ENCODE measurements around the gene HES5.

The HES5 gene

DNA sequence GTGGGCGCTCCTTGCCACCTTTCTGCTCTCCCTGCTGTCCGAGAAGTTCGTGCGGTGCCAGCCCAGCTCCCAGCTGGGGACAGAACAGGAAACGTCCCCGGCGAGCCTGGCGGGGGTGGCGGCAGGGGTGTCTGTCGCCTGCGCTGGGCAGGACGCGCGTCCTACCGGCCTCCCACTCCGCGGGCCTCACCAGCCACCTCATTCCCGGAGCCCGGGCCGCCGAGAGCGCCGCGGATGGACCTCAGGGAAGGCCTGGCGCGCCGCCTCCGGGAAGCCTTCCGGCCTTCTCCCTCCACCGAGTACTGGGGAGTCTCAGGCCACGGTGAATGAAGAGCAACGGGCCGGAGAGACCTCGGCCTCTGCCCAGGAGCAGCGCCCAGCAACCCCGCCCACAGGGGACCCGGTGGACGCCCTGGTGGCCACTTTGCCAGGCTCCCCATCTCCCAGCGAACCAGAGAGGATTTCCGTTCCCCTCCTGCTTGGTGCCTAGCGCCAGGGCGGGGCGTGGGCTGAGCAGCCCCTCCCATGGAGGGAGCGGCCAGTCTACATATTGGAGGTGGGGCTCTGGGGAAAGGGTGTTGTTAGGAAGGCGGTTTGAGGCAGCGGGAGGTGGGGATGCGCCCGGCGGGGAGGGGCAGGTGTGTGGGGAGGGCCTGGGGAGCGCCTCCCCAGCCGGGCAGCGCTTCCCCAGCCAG, 16.6 kb upstream of the HES5 start:
- DNase-seq, result peak; percentile 81

DNA sequence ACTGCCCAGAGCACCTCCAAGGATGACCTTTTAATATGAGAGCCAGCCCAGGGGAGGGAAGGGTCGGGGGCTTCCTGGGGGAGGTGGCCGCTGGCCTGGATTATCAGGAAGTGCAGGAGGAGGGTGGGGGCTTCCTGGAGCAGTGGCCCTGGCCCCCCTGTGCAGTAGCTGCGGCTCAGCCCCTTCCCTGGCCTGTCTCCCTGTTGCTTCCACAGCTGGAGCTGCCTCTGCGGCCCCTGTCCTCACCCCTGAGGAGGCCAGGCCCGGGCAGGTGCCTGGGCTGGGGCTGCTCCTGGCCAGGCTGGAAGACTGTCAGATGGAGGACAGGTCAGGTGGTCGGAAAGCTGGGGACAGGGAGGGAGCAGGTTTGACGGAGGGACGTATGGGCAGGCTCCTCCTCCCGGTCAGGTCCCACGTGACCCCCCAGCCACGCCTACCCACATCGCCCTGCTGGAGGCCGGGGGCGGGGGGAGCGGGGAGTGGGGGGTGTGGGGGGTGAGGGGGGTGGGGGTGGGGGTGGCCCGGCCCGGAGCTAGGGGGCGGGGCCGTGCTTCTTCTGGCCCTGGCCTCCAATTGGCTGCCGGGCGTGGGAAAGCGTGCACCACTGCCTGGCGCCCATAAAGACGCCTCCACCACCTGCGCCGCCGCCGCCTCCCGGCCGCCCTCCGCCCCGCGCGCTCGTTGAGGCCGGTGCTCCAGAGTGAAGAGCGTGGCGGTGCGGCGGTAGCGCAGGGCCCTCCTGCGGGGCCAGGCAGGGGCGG, 15.9 kb upstream of the HES5 start:
- peak; percentile 84 for DNase-seq

DNA sequence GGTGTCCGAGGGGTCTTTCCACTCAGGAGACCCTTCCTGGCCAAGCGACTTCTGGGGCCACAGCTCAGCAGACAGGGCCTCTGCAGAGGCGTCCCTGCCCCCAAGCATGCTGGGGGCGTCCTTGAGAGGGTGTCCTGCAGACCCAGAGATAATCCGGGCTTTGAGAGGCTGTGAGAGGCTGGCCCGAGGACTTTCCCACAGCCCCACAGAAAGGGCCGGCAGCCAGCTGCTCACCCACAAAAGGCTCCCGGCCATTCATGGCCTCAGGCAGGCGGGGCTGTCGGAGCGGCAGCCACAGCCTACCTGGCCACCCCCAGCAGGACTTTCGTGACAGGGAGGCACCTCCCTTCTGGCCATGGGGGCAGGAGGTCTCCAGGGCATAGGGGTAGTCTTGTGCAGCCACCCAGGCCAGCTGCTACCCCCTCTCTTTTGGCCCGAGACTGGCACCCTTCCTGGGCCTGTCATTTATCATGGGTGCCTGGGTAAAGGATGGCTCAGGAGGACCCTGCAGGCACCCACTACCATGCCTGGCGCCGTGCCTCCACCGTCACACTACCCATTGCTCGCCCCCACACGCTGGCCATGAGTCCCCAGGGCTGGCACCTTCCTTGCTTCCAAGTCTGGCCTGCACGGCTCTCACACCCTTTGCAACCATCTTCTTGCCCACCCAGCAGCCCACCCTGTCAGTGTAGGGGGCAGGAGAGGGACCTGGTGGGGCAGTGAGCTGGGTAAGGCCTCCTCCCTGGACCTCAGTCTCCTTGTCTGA, 15.0 kb upstream of the HES5 start:
- DNase-seq, result peak; percentile 75

DNA sequence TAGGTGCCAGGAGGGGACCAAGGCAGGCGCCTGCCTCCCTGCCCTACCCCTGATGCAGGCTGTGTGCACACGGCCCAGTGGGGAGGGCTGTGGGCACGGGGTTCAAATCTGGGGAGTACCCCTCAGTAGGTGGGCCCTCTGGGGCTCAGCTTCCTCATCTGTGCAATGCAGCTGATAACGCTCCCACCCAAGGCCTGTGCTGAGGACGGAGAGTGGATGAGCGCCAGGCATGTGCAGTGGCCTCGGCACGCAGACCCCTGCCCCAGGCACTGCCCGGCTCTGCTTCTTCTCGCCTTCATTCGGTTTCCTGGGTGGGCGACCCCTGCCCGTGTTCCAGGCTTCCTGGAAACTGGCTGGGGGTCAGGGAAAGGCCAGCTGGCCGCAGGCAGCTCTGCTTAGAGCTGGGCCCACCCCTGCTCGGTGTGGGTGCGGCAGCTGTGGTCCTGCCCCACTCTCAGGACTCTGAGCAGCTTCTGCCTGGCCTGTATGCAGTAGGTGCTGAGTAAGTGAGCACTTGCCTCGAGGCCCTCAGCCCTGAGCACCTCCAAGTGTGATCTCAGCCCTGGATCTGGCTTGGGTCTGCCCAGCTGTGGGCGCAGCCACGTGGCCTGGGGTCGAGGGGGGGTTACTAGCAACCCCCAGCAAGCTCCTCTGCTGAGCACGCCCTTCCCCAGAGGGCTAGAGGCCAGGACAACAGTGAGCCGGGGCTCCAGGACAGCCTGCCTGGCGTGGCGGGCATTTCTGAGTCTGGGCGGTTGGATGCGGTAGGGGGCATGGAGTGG, 14.2 kb upstream of the HES5 start:
- peak; percentile 79 for DNase-seq

DNA sequence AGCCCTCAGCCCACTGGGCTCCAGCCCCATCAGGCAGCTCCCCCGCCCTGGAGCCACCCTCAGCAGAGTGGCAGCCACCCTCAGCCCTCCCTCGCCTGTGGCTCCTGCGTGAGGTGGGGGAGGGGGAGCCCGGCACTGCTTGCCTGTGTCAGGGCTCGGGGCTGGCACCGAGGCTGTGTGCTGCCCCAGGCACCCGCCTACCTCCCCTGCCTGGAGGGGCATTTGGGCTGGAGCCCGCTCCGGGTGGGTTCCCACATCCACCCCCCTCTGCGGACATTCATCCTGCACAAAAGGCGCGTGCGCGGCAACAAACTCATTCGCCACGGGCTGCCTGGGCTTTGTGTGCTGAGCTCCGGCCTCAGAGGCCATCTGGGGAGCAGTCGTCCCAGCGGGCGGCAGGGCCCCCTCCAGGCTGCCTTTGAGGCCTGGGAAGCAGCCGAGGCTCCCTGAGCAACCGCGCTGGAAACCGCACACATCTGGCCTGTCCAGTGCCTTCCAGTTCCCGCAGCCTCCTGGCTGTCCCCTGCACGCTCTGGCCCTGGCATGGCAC, 13.6 kb upstream of the HES5 start:
- DNase-seq, result peak; percentile 88

DNA sequence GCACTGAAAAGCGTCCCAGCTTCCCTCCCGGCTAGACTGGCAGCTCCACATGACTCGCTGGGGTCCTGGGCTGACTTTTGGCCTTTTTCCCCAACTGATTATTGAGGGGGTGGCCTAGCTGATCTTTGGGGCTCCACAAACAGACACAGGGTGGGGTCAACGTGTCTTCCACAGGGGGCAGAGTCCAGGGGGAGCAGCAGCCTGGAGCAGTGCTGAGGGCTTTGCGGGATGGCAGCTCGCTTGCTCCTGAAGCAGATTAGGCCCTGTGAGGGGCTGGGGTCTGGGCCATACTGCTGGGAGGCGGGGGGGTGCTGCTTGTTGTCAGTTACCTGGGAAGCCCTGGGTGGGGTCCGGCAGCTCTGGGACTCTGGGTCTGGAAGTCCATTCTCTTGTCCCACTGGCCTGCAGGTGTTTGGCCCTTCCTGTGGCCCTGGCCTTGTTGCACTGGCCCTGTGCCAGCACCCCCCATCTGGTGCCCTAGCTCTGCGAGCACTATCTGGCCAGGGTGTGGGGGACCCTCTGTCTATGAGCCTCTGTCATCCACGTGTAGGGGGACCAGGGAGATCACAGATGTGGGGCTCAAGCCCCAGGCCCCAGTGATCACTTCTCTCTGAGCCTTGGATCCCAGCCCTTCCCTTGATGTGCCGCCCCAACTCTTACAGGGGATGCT, 12.3 kb upstream of the HES5 start:
- no peak for DNase-seq

DNA sequence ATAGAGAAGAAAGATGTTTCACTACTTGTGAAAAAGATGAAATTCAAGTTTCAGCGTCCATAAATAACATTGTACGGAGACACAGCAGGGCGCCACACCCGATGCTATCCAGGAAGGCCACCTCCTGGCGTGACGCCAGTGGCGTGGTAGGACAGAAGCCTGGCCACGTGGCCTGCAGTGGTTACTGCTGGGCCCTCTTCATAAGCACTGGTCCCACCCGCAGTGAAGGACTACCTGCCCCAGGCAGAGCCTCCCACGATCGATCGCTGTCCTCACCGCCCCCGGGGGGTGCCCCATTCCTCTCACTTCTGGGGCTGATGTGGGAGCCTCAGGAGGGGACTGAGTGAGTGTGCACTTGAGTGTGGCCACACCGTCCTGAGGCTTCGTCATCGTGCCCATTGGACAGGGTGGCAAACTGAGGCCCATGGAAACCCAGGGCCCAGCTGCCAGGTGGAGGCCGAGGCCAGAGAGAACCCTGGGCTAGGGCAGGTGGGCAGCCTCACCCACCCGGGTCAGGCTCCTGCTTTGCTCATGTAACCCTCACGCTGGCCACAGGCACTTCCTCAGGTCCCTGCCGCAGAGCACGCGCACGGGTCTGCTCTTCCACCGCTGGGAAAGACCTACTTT, 11.7 kb upstream of the HES5 start:
- peak; percentile 44 for DNase-seq

DNA sequence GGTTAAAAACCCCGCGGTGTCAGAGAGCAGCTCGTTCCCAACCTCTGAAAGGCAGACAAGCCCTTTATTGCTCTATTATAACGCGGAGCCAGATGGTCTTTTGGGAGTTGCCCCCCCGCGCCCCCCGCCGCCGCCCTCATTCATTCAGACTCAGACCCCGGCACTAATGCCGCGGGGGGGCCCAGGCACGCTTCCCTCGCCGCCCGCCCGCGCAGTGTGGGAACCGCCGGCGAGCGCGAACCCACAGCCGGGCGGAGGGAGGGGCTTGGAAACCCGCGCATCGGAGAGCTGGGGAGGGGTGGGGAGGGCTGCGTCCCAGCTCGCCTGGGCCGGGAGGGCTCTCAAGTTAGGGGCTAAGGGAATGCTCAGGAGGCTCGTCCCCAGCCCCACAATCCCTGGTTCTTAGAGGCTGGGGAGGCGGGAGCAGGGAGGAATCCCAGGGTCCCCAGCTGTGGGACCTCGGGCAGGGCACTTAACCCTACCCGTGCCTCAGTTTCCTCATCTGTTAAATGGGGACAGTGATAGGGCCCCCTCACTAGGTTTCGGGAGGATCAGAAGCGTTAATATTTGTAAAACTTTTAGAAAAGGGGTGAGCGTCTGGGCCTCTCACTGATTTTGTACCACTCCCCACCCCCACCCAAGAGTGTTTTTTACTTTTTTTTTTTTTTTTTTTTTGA, 10.9 kb upstream of the HES5 start:
- DNase-seq, result peak; percentile 76

DNA sequence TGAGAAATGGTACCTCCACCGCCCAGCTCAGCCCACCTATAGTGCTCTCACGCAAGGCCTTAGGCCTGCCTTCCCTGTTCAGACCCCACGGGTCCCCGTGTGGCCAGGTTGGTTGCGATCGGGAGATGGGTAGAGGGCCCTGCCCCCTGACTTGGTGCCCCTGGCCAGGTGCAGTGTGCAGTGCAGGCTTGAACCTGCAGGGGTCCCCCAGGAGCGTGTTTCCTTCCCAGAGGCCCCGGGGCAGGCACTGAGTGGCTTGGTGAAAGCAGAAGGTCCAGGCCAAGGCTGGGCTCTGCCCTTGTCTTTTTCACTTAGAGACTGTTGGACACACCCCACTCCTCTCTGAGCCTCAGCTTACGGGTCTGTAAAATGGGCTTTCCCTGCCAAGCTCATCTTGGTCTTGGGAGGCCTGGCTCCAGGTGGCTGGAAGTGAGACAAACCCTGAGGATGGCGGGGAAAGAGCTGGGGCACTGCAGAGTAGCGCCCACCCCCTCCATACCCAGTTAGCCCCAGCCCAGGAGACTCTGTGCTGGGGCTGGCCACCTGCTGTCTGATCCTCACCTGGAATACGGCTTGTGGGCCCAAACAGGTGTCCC, 9.3 kb upstream of the HES5 start:
- DNase-seq, result peak; percentile 33

DNA sequence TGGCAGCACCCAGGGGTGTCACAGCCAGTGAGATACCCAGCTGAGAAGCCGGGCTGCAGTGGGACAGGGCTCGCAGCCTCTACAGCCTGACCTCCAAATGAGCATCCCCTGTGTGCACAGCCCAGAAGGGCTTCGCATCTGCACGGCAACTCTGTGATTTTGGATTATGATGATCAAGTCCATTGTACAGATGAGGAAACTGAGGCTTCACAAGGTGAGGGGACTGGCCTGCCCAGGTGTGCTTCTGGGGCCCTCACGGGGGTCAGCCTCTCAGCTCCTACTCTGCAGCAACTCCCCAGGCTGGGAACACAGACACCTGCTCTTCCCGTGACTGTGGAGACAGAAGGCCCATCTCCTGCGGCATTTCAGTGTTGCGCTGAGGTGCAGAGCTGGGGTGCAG, 8.8 kb upstream of the HES5 start:
- peak; percentile 3 for DNase-seq

DNA sequence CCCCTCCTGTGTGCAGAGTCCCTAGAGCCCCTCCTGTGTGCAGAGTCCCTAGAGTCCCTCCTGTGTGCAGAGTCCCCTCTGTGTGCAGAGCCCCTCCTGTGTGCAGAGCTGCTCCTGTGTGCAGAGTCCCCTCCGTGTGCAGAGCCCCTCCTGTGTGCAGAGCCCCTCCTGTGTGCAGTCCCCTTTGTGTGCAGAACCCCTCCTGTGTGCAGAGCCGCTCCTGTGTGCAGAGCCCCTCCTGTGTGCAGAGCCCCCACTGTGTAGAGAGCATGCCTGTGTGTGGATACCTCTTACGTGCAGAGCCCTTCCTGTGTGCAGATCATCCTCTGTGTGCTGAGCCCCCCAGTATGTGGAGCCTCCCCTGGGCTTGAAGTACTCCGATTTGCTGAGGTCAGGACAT, 8.3 kb upstream of the HES5 start:
- no peak for DNase-seq

DNA sequence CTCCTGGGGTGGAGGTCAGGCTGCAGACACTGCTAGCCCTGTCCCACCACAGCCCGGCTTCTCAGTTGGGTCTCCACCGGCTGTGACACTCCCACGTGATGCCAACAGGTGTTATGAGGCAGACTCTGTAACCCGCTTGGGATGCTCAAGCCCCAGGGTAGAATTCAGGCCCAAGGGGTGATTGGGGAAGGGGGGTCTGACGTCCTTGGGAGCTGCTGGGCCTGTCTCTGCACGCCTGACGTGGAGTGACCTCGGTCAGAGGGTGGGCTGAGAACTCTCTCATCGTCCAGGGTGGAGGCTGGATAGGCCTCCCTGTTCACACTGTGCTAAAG, 7.7 kb upstream of the HES5 start:
- no peak for DNase-seq

DNA sequence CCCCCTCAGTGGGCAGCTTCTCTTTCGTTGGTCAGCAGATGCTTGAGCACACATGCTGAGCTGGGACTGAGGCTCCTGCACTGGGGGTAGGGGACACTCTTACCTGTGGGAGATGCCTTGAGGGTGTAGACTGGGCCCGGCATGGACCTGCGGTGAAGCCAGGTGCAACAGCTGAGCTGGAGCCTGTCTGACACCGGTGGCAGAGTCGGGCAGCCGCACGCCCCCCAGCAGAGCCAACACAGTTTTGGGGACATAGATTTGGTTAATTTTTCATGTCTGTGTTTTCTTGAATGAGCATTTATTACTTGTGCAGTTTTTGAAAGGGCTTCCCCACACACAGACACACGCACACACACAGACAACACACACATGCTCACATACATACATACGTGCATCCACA, 5.9 kb upstream of the HES5 start:
- DNase-seq, result peak; percentile 43

DNA sequence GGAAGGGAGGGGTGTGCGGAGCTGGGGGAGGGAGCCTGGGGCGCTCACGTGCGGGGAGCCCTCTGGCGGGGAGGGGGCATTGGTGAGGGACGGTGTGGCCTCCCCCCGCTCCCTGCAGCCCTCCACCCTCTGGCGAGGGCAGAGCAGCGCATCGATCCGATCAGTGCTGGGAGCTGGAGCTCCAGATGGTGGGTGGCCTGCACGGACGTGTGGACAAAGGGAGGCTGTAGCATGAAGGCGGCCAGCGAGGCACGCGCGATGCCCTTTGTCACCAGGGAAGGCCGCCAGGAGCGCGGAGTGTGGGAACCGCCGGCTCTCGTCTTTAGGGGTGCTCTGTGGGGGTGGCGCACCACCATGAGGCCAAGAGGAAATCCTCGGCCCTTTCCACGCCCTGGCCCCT, 5.4 kb upstream of the HES5 start:
- DNase-seq, result peak; percentile 81

DNA sequence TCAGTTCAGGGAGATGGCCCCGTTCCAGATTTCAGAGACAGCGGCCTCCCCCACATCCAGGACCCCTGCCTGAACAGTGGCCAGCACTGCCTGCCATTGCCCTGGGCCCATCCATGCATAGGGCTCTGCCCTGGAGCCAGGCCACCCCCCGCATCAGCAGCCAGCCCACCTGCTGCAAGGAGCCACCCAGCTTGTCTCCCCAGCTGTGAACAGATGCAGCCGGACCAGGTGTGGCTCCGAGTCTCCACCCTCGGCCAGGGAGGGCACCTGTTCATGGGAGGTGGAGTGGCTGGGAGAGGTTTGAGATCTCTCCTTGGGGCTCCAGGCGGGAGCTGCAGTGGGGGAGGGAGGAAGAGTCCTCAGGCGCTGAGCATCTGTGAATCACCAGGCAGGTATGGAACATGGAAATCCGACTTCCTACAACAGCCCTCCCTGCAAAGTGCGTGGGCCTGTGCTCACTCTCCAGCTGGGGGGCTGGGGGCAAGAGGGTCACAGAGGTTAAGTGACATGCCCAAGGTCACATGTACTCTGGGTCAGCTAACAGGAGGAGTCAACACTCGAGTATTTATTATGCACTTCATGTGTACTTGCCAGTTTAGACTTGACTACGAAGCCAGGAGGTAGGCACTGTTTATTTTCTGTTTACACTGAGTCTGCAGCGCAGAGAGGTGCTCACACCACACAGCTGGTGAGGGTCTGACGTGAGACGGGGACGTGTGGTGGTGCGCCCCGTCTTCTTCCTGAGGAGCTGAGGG, 4.8 kb upstream of the HES5 start:
- peak; percentile 44 for DNase-seq

DNA sequence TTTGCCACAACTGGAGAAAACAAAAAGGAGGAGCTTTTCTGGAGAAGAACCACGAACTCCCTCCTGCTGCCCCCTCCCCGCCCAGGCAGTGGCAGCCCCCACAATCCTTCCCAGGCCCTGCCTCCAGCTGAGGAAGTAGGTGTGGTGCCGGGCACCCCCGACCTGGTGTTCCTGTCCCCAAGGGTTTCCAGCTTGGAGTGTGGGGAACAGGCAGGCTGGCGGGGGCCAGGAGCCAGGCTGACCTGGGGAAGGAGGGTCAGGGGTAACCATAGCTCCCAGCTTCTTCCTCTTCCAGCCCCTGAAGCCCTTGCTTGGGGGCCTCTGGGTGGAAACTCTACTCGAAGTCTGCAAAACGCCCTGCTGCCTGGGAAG, 4.2 kb upstream of the HES5 start:
- DNase-seq, result no peak

DNA sequence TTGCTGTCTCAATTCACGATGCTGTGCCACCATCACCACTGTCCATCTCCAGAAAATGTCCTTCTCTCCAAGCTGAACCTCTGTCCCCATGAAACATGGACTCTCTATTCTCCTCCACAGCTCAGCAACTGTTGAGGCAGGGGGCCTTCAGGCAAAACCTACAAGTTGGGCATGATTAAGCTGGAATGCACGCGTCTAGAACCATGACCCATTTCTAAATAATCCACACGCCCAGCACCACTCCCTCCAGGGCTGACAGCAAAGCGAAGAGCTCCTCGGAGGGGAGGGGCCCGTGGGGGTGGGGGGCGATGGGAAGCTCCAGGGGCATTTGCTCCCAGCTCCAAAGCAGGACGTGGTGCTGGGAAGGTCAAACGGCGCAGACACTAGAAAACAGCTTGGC, 3.3 kb upstream of the HES5 start:
- no peak for DNase-seq

DNA sequence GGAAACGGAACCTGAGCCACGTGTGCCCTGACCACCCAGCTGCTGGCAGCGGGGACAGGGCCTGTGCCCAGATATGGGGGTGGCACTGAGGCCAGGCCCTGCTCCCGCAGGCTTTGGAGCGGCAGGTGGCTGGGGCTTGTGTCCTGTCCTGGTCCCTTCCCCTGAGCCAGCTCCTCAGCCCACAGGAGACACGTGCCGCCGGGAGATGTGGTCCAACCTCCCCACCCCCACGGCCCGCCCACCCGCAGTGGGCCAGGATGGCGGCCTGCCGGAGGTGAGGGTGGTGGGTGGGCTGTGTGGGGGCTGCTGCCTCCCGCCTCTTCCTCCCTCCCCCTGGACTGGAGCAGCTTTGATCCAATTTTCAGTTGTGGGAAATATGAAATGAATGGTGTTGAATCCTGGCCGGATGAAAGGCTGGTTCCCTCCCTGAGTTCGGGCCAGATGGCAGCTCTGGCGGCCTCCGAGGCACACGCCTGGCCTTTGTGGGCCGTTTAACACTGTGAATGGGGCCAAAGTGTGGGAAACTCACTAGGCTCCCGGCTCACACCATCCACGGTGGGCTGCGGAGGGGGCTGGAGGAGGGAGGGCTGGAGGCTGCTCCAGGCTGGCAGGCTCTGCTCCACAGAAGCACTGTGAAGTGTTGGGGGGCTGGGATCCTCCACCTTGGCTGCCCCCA, 2.6 kb upstream of the HES5 start:
- peak; percentile 87 for DNase-seq

All from retina (tissue), 1 donor.